ENCODE data around the gene ORM2.

GRCh38 chr9:114299286-114300152, 30.1 kb upstream of the ORM2 start:
- TF ChIP-seq CTCF (IDR thresholded peaks at IDR 0.05) (no peak), ZBTB33 (IDR thresholded peaks at IDR 0.05; ENCODE audit: borderline replicate concordance, low read depth) (no peak)

Data from SK-N-SH (cell line).